HCT116 (cell line): ENCODE data around the gene DOCK11. TPM values are rescaled to one million over a fixed set of nuclear protein-coding genes. Genes with fewer than 3 reads are reported as not detected.

Experiments used
- ATAC-seq: fragments of 200-7000 bp; cut with Tn5 transposase; 2 replicates; pipeline ENCODE4 v1.9.1; 2020; ENCODE audit warnings: mild to moderate bottlenecking, moderate library complexity
- BruUV-seq: library from RNA; stranded (reverse); fragments of 400-500 nt; replicated peaks from 2 replicates; lab custom pipeline; 2021; lab: Mats Ljungman, UMichigan
- CTCF ChIA-PET: fragments of 300-600 bp; sonication (Branson Sonifier 250); formaldehyde crosslinking; loops from one replicate; lab custom pipeline; 2021; ENCODE audit warnings: antibody characterized with exemption; lab: Charles Lee
- POLR2A ChIA-PET: fragments of 300-600, 350-600 bp; sonication (Branson Sonifier 250); formaldehyde crosslinking; loops from one replicate; lab custom pipeline; 2021; ENCODE audit warnings: antibody characterized with exemption; lab: Charles Lee
- RAD21 ChIA-PET, 2 experiments: fragments of 300-600 bp; sonication (Branson Sonifier 250); formaldehyde crosslinking; loops; one replicate each; lab custom pipeline; 2023; ENCODE audit warnings: low total read pairs in 2 of 2; ENCODE audit not compliant: uncharacterized antibody in 2 of 2, unreplicated experiment in 2 of 2, low non-redundant PET in 1 of 2; lab: Charles Lee
- DNase-seq: peaks from one replicate; pipeline ENCODE4 v3.0.0-alpha.2; 2010; ENCODE audit warnings: low read depth, low spot score
- H2AFZ ChIP-seq: fragments of 200-600 bp; shearing (Covaris generic), sonication (generic); 2 replicates; pipeline ENCODE4 v1.6.1; 2017; ENCODE audit warnings: low read depth, mixed run types, mixed read lengths, antibody characterized with exemption, low read length; ENCODE audit not compliant: poor library complexity, severe bottlenecking
- H3K27ac ChIP-seq: 2 replicates; pipeline ENCODE4 v1.5.1; 2012; ENCODE audit warnings: low read depth, low read length
- H3K27me3 ChIP-seq: fragments of 200-600 bp; sonication (generic); 2 replicates; pipeline ENCODE4 v1.6.1; 2016; ENCODE audit warnings: mixed run types, low read length, mixed read lengths; ENCODE audit not compliant: insufficient read depth
- H3K36me3 ChIP-seq, 2 experiments: fragments of 200-500 bp in 1 of 2; fragments of 200-600 bp in 1 of 2; sonication (Bioruptor generic) in 1 of 2; sonication (generic) in 1 of 2; 2 replicates each; pipeline versions ENCODE4 v1.5.1 to v1.6.1; 2014 to 2016; ENCODE audit warnings: low read length in 2 of 2, inconsistent platforms in 1 of 2, mixed read lengths in 1 of 2, mixed run types in 1 of 2; ENCODE audit not compliant: insufficient read depth in 2 of 2, control insufficient read depth in 1 of 2
- H3K4me1 ChIP-seq, 2 experiments: fragments of 200-600 bp in 1 of 2; sonication (generic) in 1 of 2; 2 replicates each; pipeline versions ENCODE4 v1.5.1 to v1.6.1; 2012 to 2017; ENCODE audit warnings: low read length in 2 of 2, inconsistent platforms in 1 of 2, mild to moderate bottlenecking in 1 of 2, mixed read lengths in 1 of 2, mixed run types in 1 of 2, moderate library complexity in 1 of 2; ENCODE audit not compliant: insufficient read depth in 2 of 2, control insufficient read depth in 1 of 2
- H3K4me2 ChIP-seq: fragments of 200-600 bp; sonication (generic); 2 replicates; pipeline ENCODE4 v1.6.1; 2017; ENCODE audit warnings: mixed run types, low read length, mixed read lengths
- H3K4me3 ChIP-seq, 2 experiments: fragments of 200-600 bp in 1 of 2; sonication (generic) in 1 of 2; replicated peaks in 1 of 2; 2 replicates each; pipeline ENCODE4 v1.5.1; 2011 to 2016; ENCODE audit warnings: low read length in 2 of 2, control low read depth in 1 of 2, low read depth in 1 of 2, mild to moderate bottlenecking in 1 of 2, mixed read lengths in 1 of 2, mixed run types in 1 of 2
- H3K79me2 ChIP-seq: fragments of 200-600 bp; sonication (generic); 2 replicates; pipeline ENCODE4 v1.6.1; 2017; ENCODE audit warnings: mild to moderate bottlenecking, mixed run types, low read length, moderate library complexity, mixed read lengths; ENCODE audit not compliant: insufficient read depth
- H3K9ac ChIP-seq: fragments of 200-600 bp; sonication (generic); 2 replicates; pipeline ENCODE4 v1.6.1; 2016; ENCODE audit warnings: low read length, mixed read lengths
- H3K9me2 ChIP-seq: fragments of 200-600 bp; sonication (generic), shearing (Covaris generic); 2 replicates; pipeline ENCODE4 v1.6.1; 2017; ENCODE audit warnings: mixed run types, mild to moderate bottlenecking, moderate library complexity; ENCODE audit not compliant: insufficient read depth
- H3K9me3 ChIP-seq, 2 experiments: fragments of 200-500 bp in 1 of 2; fragments of 200-600 bp in 1 of 2; sonication (Bioruptor generic) in 1 of 2; sonication (generic) in 1 of 2; 2 replicates each; pipeline ENCODE4 v1.6.1; 2014 to 2017; ENCODE audit warnings: low read length in 2 of 2, mixed read lengths in 2 of 2, inconsistent platforms in 1 of 2, low read depth in 1 of 2, mild to moderate bottlenecking in 1 of 2, mixed run types in 1 of 2, moderate library complexity in 1 of 2; ENCODE audit not compliant: control insufficient read depth in 1 of 2, insufficient read depth in 1 of 2
- H4K20me1 ChIP-seq: fragments of 200-600 bp; sonication (generic), shearing (Covaris generic); 2 replicates; pipeline ENCODE4 v1.6.1; 2017; ENCODE audit warnings: mixed run types, mild to moderate bottlenecking, moderate library complexity; ENCODE audit not compliant: insufficient read depth
- CTCF ChIP-seq, 3 experiments: fragments of 200-600 bp in 1 of 3; sonication (generic) in 1 of 3; IDR thresholded peaks in 2 of 3; conservative IDR thresholded peaks in 1 of 3; 2 replicates each; pipeline ENCODE4 v1.5.1; 2012 to 2017; ENCODE audit warnings: low read depth in 2 of 3, low read length in 2 of 3, antibody characterized with exemption in 1 of 3, borderline replicate concordance in 1 of 3, control low read depth in 1 of 3, mild to moderate bottlenecking in 1 of 3, mixed read lengths in 1 of 3, mixed run types in 1 of 3, moderate library complexity in 1 of 3; ENCODE audit not compliant: insufficient read depth in 1 of 3
- EGR1 ChIP-seq: IDR thresholded peaks from 2 replicates; pipeline ENCODE4 v1.6.1; 2012; ENCODE audit warnings: low read depth
- JUND ChIP-seq: IDR thresholded peaks from 2 replicates; pipeline ENCODE4 v1.6.1; 2012
- POLR2AphosphoS5 ChIP-seq: IDR thresholded peaks from 2 replicates; pipeline ENCODE4 v1.6.1; 2011; ENCODE audit warnings: mild to moderate bottlenecking, low read depth, low read length, moderate library complexity
- RAD21 ChIP-seq: IDR thresholded peaks from 2 replicates; pipeline ENCODE4 v1.6.1; 2012; ENCODE audit warnings: low read depth, mild to moderate bottlenecking
- SP1 ChIP-seq: IDR thresholded peaks from 2 replicates; pipeline ENCODE4 v1.6.1; 2012; ENCODE audit warnings: low read depth
- TCF7L2 ChIP-seq: IDR thresholded peaks from 2 replicates; pipeline ENCODE4 v1.7.0; 2011; ENCODE audit warnings: borderline replicate concordance, inconsistent platforms; ENCODE audit not compliant: insufficient read depth, insufficient read length; ENCODE audit errors: extremely low read depth
- YY1 ChIP-seq: IDR thresholded peaks from 2 replicates; pipeline ENCODE4 v1.6.1; 2011; ENCODE audit warnings: low read length, low read depth, moderate library complexity, mild to moderate bottlenecking; ENCODE audit not compliant: insufficient replicate concordance; ENCODE audit errors: extremely low read depth
- ZFX ChIP-seq: fragments of 450-650 bp; IDR thresholded peaks from 2 replicates; pipeline ENCODE4 v1.6.1; 2017
- intact Hi-C: fragments of 100-400 bp; cut with micrococcal nuclease; formaldehyde crosslinking; loops from 2 replicates; pipeline ENCODE4 v1.10.0; 2022
- total RNA-seq: library from RNA; stranded (reverse); gene quantifications from one replicate; pipeline ENCODE4 v1.2.1, GENCODE V29; 2021; ENCODE audit not compliant: unreplicated experiment

Gene DOCK11
- total RNA-seq, 1 experiment from 2014 or later = 0.59 TPM

GRCh38 chrX:118541482-118541881, 45.9 kb downstream of the DOCK11 start:
- ATAC-seq = no peak
- Histone ChIP-seq H3K27me3 (no peaks in the 10 kb centered on the region), H3K36me3 (no peaks in the 10 kb centered on the region), H3K9me2 (no peaks in the 10 kb centered on the region), H4K20me1 (no peaks in the 10 kb centered on the region), H3K79me2 (no peaks in the 10 kb centered on the region), H3K4me3 (no peak overlapping the region), H3K4me2 (no peak overlapping the region), H3K4me1 (peaks cover 6 to 7% of the 10 kb centered on the region in 2 experiments; a peak in 3 of 4 replicates), H3K9ac (no peak overlapping the region), H3K27ac (no peak overlapping the region)
- DNase-seq = no peak
- intact Hi-C loops = no loop called here
- ChIA-PET CTCF (no interaction called here), POLR2A (no interaction called here)
- BruUV-seq = no TSS peak
- TF ChIP-seq SP1 = no peak
- no peak for TF ChIP-seq YY1
- no peak for TF ChIP-seq EGR1
- no peak for TF ChIP-seq POLR2AphosphoS5
- TF ChIP-seq JUND = no peak
- no peak for TF ChIP-seq CTCF (IDR thresholded peaks at IDR 0.05 in 2 of 3, conservative IDR thresholded peaks at IDR 0.05 in 1 of 3; ENCODE audit: borderline replicate concordance in 1 of 3, insufficient read depth in 1 of 3, low read depth in 2 of 3, low read length in 2 of 3)
- no peak for TF ChIP-seq ZFX
- no peak for TF ChIP-seq TCF7L2
- no peak for TF ChIP-seq RAD21
- TF ChIP-seq, all 23 proteins: peak for 0
- RAD21 ChIA-PET = no interaction called here
- no peaks in the 10 kb centered on the region for H3K9me3 ChIP-seq
- no peak overlapping the region for H2AFZ ChIP-seq

- POLR2A ChIA-PET = no interaction called here
- H3K79me2 ChIP-seq = no peaks in the 10 kb centered on the region
- H3K9ac ChIP-seq = no peak overlapping the region
- no TSS peak for BruUV-seq
- CTCF ChIA-PET = no interaction called here
- H3K27ac ChIP-seq = no peak overlapping the region
- peaks cover 0 to 2% of the 10 kb centered on the region in 2 experiments; a peak in 2 of 4 replicates for H3K4me1 ChIP-seq
- H2AFZ ChIP-seq = no peak overlapping the region
- H4K20me1 ChIP-seq = no peaks in the 10 kb centered on the region
- DNase-seq (no peak), ATAC-seq (no peak)
- H3K36me3 ChIP-seq = no peaks in the 10 kb centered on the region
- H3K9me3 ChIP-seq = no peaks in the 10 kb centered on the region
- intact Hi-C loops = no loop called here
- H3K9me2 ChIP-seq = no peaks in the 10 kb centered on the region
- no peak overlapping the region for H3K4me2 ChIP-seq
- no peaks in the 10 kb centered on the region for H3K27me3 ChIP-seq
- no peak overlapping the region for H3K4me3 ChIP-seq
- RAD21 ChIA-PET = no interaction called here
- TF ChIP-seq RAD21 (no peak), TCF7L2 (no peak)
- TF ChIP-seq, all 23 proteins: peak for 0
These were observed 49.9 kb downstream of the DOCK11 start for GRCh38 chrX:118545510-118545909.
